Measurements from ENCODE around the gene ARPC4.
A peak's percentile ranks its signal among the peaks of the same experiment; 100 is the strongest.

The ARPC4 gene

DNA sequence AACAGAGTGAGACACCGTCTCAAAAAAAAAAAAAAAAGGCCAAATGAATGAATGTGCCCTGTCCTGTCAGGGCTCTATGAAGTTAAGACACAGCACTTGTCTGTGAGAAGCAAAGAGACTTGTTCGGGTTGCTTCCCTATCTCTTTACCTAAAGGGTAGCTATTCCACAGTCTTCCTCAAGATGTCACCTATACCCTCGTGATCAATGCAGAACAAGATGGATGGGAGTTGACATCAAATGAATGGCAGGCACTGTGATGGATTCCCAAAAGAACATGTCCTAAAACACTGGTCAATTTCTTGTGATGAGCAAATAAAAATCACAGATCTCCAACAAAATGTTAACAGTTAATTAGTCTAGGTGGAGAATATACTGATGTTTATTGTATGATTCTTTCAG lies 10.1 kb upstream of the ARPC4 start:
- Histone ChIP-seq H3F3A (ENCODE audit: insufficient read depth, low read length) (no peaks in the 10 kb centered on the region), H3K36me3 (ENCODE audit: insufficient read depth, low read length) (peaks cover 46% of the 10 kb centered on the region; the same call in 1 of the 2 replicates), H3K4me1 (ENCODE audit: insufficient read depth, low read length, severe bottlenecking) (peaks cover 34% of the 10 kb centered on the region), H3K79me2 (ENCODE audit: insufficient read depth, low read length) (no peaks in the 10 kb centered on the region), H3K27me3 (ENCODE audit: insufficient read depth, low read length) (no peaks in the 10 kb centered on the region), H3K9ac (ENCODE audit: low read length) (no peak overlapping the region), H3K4me2 (ENCODE audit: low read length) (no peak overlapping the region), H3K4me3 (ENCODE audit: low read depth, low read length, poor library complexity, severe bottlenecking) (no peak overlapping the region), H2AFZ (ENCODE audit: low read length) (no peak overlapping the region), H3K27ac (ENCODE audit: low read depth, low read length, poor library complexity, severe bottlenecking) (peak overlapping the region; percentile 88), H3K9me3 (ENCODE audit: low read length) (no peaks in the 10 kb centered on the region), H4K20me1 (ENCODE audit: insufficient read depth, low read length) (no peaks in the 10 kb centered on the region), H3K9me2 (ENCODE audit: low read depth, low read length) (no peaks in the 10 kb centered on the region)
- no peak for TF ChIP-seq EZH2 (IDR thresholded peaks at IDR 0.05; ENCODE audit: borderline replicate concordance, low read length)
- TF ChIP-seq, protein P1, sequence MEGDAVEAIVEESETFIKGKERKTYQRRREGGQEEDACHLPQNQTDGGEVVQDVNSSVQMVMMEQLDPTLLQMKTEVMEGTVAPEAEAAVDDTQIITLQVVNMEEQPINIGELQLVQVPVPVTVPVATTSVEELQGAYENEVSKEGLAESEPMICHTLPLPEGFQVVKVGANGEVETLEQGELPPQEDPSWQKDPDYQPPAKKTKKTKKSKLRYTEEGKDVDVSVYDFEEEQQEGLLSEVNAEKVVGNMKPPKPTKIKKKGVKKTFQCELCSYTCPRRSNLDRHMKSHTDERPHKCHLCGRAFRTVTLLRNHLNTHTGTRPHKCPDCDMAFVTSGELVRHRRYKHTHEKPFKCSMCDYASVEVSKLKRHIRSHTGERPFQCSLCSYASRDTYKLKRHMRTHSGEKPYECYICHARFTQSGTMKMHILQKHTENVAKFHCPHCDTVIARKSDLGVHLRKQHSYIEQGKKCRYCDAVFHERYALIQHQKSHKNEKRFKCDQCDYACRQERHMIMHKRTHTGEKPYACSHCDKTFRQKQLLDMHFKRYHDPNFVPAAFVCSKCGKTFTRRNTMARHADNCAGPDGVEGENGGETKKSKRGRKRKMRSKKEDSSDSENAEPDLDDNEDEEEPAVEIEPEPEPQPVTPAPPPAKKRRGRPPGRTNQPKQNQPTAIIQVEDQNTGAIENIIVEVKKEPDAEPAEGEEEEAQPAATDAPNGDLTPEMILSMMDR (IDR thresholded peaks at IDR 0.05; ENCODE audit: low read length), result peak; percentile 27; the same call in 1 of the 2 replicates

DNA sequence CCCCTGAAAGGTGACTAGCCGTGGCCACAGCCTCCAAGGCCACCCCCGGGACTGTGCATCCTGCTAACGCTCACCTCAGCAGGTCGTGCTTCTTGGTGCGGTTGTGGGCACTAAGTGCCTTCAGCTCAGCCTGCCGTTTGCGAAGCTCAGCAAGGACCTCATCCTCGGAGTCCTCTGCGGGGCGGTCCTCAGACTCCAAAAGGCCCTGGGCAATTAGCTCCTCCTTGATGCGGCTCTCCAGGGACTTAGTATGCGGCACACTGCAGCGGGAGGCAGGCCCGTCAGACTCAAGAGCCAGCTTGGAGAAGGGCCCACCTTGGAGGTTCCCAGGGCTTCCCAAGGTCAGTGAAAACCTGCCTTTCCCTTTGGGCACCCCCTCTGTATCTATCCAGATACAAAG lies 8.9 kb upstream of the ARPC4 start:
- Histone ChIP-seq H2AFZ (ENCODE audit: low read length) (no peak overlapping the region), H4K20me1 (ENCODE audit: insufficient read depth, low read length) (no peaks in the 10 kb centered on the region), H3K79me2 (ENCODE audit: insufficient read depth, low read length) (no peaks in the 10 kb centered on the region), H3K4me2 (ENCODE audit: low read length) (no peak overlapping the region), H3K4me3 (ENCODE audit: low read depth, low read length, poor library complexity, severe bottlenecking) (no peak overlapping the region), H3K9me2 (ENCODE audit: low read depth, low read length) (no peaks in the 10 kb centered on the region), H3K4me1 (ENCODE audit: insufficient read depth, low read length, severe bottlenecking) (peaks cover 34% of the 10 kb centered on the region), H3K27me3 (ENCODE audit: insufficient read depth, low read length) (no peaks in the 10 kb centered on the region), H3F3A (ENCODE audit: insufficient read depth, low read length) (no peaks in the 10 kb centered on the region), H3K27ac (ENCODE audit: low read depth, low read length, poor library complexity, severe bottlenecking) (no peak overlapping the region), H3K9ac (ENCODE audit: low read length) (no peak overlapping the region), H3K36me3 (ENCODE audit: insufficient read depth, low read length) (peaks cover 49% of the 10 kb centered on the region), H3K9me3 (ENCODE audit: low read length) (no peaks in the 10 kb centered on the region)
- TF ChIP-seq, protein P1 (IDR thresholded peaks at IDR 0.05; ENCODE audit: low read length), result no peak
- TF ChIP-seq EZH2 (IDR thresholded peaks at IDR 0.05; ENCODE audit: borderline replicate concordance, low read length), result no peak

DNA sequence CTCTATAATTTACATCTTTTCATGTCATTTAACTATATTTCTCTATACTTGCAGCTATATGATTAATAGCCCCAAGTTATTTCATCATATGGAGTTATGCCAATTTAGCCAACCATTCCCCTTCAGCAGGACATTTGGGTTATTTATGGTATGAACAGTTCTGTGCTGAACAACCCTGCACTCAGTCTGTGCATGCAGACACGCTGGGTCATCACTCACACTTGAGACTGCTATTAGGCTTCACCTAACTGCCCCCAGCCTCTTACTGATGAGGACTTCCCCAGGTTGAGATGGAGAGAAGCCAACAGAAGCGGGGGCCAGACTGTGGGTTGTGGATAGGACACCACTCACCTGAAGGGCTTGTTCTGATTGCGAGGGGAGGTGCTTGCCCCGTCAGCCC lies 7.9 kb upstream of the ARPC4 start:
- no peak for TF ChIP-seq EZH2 (IDR thresholded peaks at IDR 0.05; ENCODE audit: borderline replicate concordance, low read length)
- TF ChIP-seq, protein P1 (IDR thresholded peaks at IDR 0.05; ENCODE audit: low read length), result no peak
- Histone ChIP-seq H3K9ac (ENCODE audit: low read length) (no peak overlapping the region), H3K9me3 (ENCODE audit: low read length) (no peaks in the 10 kb centered on the region), H3K4me1 (ENCODE audit: insufficient read depth, low read length, severe bottlenecking) (peaks cover 25% of the 10 kb centered on the region), H3K9me2 (ENCODE audit: low read depth, low read length) (no peaks in the 10 kb centered on the region), H3K27me3 (ENCODE audit: insufficient read depth, low read length) (no peaks in the 10 kb centered on the region), H3K4me2 (ENCODE audit: low read length) (no peak overlapping the region), H3K79me2 (ENCODE audit: insufficient read depth, low read length) (no peaks in the 10 kb centered on the region), H3K27ac (ENCODE audit: low read depth, low read length, poor library complexity, severe bottlenecking) (no peak overlapping the region), H3K4me3 (ENCODE audit: low read depth, low read length, poor library complexity, severe bottlenecking) (no peak overlapping the region), H2AFZ (ENCODE audit: low read length) (no peak overlapping the region), H3F3A (ENCODE audit: insufficient read depth, low read length) (no peaks in the 10 kb centered on the region), H3K36me3 (ENCODE audit: insufficient read depth, low read length) (peaks cover 55% of the 10 kb centered on the region), H4K20me1 (ENCODE audit: insufficient read depth, low read length) (no peaks in the 10 kb centered on the region)
